K562 (cell line): ENCODE data around the gene ABCF3. TPM values are rescaled to one million over a fixed set of nuclear protein-coding genes. Genes with fewer than 3 reads are reported as not detected.

Experiments used
- ATAC-seq: fragments of 200-7000 bp; cut with Tn5 transposase; 3 replicates; pipeline ENCODE4 v1.9.1; 2020; ENCODE audit warnings: moderate library complexity
- Bru-seq: library from RNA; stranded (reverse); fragments of 400-500 nt; gene quantifications from one replicate; lab custom pipeline; 2021; lab: Mats Ljungman, UMichigan
- BruChase-seq, 2 experiments: library from RNA; stranded (reverse); fragments of 400-500 nt; gene quantifications; one replicate each; lab custom pipeline; 2021; lab: Mats Ljungman, UMichigan
- BruUV-seq: library from RNA; stranded (reverse); fragments of 400-500 nt; replicated peaks from 2 replicates; lab custom pipeline; 2021; lab: Mats Ljungman, UMichigan
- CTCF ChIA-PET: fragments of 300-600 bp; formaldehyde crosslinking; extraction: SDS; loops from one replicate; lab custom pipeline; 2021; ENCODE audit warnings: low intra/inter-chr PET ratio; lab: Yijun Ruan, JAX
- POLR2A ChIA-PET: fragments of 300-600, 350-650 bp; sonication (Branson Sonifier 250); formaldehyde crosslinking; extraction: SDS; loops from one replicate; lab custom pipeline; 2021; ENCODE audit warnings: antibody characterized with exemption, inconsistent platforms; lab: Yijun Ruan, JAX
- DNase-seq, 4 experiments: peaks; one replicate each; pipeline versions ENCODE4 v3.0.0 to v3.0.0-alpha.2; 2011 to 2018; ENCODE audit warnings: low spot score in 3 of 4, mixed read lengths in 3 of 4; ENCODE audit errors: extremely low read depth in 1 of 4
- FAIRE-seq: peaks from 2 replicates; lab custom pipeline; 2011; peaks lifted over from hg19 to GRCh38; lab: Jason Lieb, UNC
- H2AFZ ChIP-seq: 2 replicates; pipeline ENCODE4 v1.6.0; 2011; ENCODE audit warnings: low read depth, low read length, control low read depth, inconsistent platforms
- H3K27ac ChIP-seq: fragments of 200-600 bp; 3 replicates; pipeline ENCODE4 v1.8.0; 2011; ENCODE audit warnings: low read depth, mild to moderate bottlenecking, control low read depth, inconsistent platforms, low read length, moderate library complexity, mixed read lengths; ENCODE audit errors: extremely low read depth
- H3K27me3 ChIP-seq, 2 experiments: fragments of 300-600 bp in 1 of 2; 2 replicates in 1 of 2; 3 replicates in 1 of 2; pipeline versions ENCODE4 v1.6.0 to v1.8.0; 2011; ENCODE audit warnings: inconsistent platforms in 2 of 2, low read length in 2 of 2, mild to moderate bottlenecking in 1 of 2, mixed read lengths in 1 of 2, moderate library complexity in 1 of 2; ENCODE audit not compliant: control insufficient read depth in 2 of 2, insufficient read depth in 2 of 2
- H3K36me3 ChIP-seq: fragments of 300-600 bp; 3 replicates; pipeline ENCODE4 v1.8.0; 2011; ENCODE audit warnings: mild to moderate bottlenecking, low read length, inconsistent platforms; ENCODE audit not compliant: control insufficient read depth, insufficient read depth
- H3K4me1 ChIP-seq, 2 experiments: fragments of 200-600 bp in 1 of 2; replicated peaks in 1 of 2; 2 replicates in 1 of 2; 3 replicates in 1 of 2; pipeline versions ENCODE4 v1.5.1 to v1.8.0; 2011; ENCODE audit warnings: inconsistent platforms in 2 of 2, low read length in 2 of 2, mild to moderate bottlenecking in 1 of 2, mixed read lengths in 1 of 2, moderate library complexity in 1 of 2; ENCODE audit not compliant: control insufficient read depth in 2 of 2, insufficient read depth in 2 of 2
- H3K4me2 ChIP-seq: 2 replicates; pipeline ENCODE4 v1.6.1; 2011; ENCODE audit warnings: low read length, control low read depth, inconsistent platforms, mixed read lengths; ENCODE audit not compliant: insufficient read depth
- H3K4me3 ChIP-seq: fragments of 200-600 bp; sonication (generic), shearing (Covaris generic); 2 replicates; pipeline ENCODE4 v1.5.1; 2016; ENCODE audit warnings: control low read depth, inconsistent platforms
- H3K79me2 ChIP-seq: fragments of 200-600 bp; 3 replicates; pipeline ENCODE4 v1.8.0; 2011; ENCODE audit warnings: low read length, inconsistent platforms; ENCODE audit not compliant: control insufficient read depth, insufficient read depth
- H3K9ac ChIP-seq, 2 experiments: 2 replicates each; pipeline versions ENCODE4 v1.6.0 to v1.6.1; 2011; ENCODE audit warnings: low read depth in 2 of 2, low read length in 2 of 2, control low read depth in 1 of 2, inconsistent platforms in 1 of 2, mild to moderate bottlenecking in 1 of 2, mixed read lengths in 1 of 2; ENCODE audit not compliant: insufficient read depth in 1 of 2
- H3K9me1 ChIP-seq: one replicate; pipeline ENCODE4 v1.6.0; 2011; ENCODE audit warnings: inconsistent platforms, mild to moderate bottlenecking, low read length, moderate library complexity; ENCODE audit not compliant: control insufficient read depth, insufficient read depth
- H3K9me3 ChIP-seq: replicated peaks from 2 replicates; pipeline ENCODE4 v1.5.1; 2011; ENCODE audit warnings: low read depth, low read length, inconsistent platforms; ENCODE audit not compliant: control insufficient read depth, insufficient read depth
- H4K20me1 ChIP-seq: replicated peaks from 2 replicates; pipeline ENCODE4 v1.6.1; 2011; ENCODE audit warnings: low read length, inconsistent platforms, mixed read lengths; ENCODE audit not compliant: control insufficient read depth, insufficient read depth
- CEBPG ChIP-seq, 3 experiments: fragments of 200-800 bp in 1 of 3; sonication (Bioruptor generic) in 1 of 3; sonication (generic) in 1 of 3; formaldehyde crosslinking in 1 of 3; IDR thresholded peaks in 2 of 3; conservative IDR thresholded peaks in 1 of 3; 2 replicates each; pipeline versions ENCODE4 v1.6.1 to v1.8.0; 2016 to 2022; ENCODE audit warnings: missing compliant biosample characterization in 2 of 3, missing genetic modification characterization in 2 of 3, mild to moderate bottlenecking in 1 of 3, missing genetic modification reagents in 1 of 3
- GTF3C2 ChIP-seq: IDR thresholded peaks from 3 replicates; pipeline ENCODE4 v1.6.1; 2011; ENCODE audit warnings: borderline replicate concordance, mild to moderate bottlenecking, moderate library complexity; ENCODE audit not compliant: insufficient read length; ENCODE audit errors: extremely low read depth
- NR0B1 ChIP-seq: fragments of 450-650 bp; IDR thresholded peaks from one replicate; pipeline ENCODE4 v1.6.1; 2018; ENCODE audit warnings: mild to moderate bottlenecking, moderate library complexity; ENCODE audit not compliant: partially characterized antibody
- POLR2A ChIP-seq: fragments of 450-650 bp; conservative IDR thresholded peaks from 2 replicates; pipeline ENCODE4 v1.6.1; 2016
- POU5F1 ChIP-seq: fragments of 150-350 bp; IDR thresholded peaks from 2 replicates; pipeline ENCODE4 v1.6.1; 2014; ENCODE audit warnings: borderline replicate concordance, low read length, low read depth, mild to moderate bottlenecking; ENCODE audit not compliant: partially characterized antibody
- ZBTB33 ChIP-seq: sonication (generic); formaldehyde crosslinking; IDR thresholded peaks from 2 replicates; pipeline ENCODE4 v1.8.1; 2023; ENCODE audit warnings: mild to moderate bottlenecking, missing genetic modification reagents
- WGBS: fragments of 100-300 bp; shearing (Covaris generic); methylation state at CpG from one replicate; pipeline ENCODE4 v1.1.6; 2016; ENCODE audit warnings: low coverage, mixed read lengths; ENCODE audit not compliant: insufficient coverage; ENCODE audit errors: missing lambda C conversion rate; 5-methylcytosine and 5-hydroxymethylcytosine counted together
- in situ Hi-C: fragments of 300-500 bp; cut with MboI; formaldehyde crosslinking; loops from 4 replicates; pipeline ENCODE4 v1.15.0; 2018; ENCODE audit warnings: inconsistent platforms, mixed read lengths
- intact Hi-C: fragments of 100-400 bp; cut with micrococcal nuclease; formaldehyde crosslinking; loops from 2 replicates; pipeline ENCODE4 v1.14.2; 2022
- long read RNA-seq, 3 experiments: library from polyadenylated mRNA in 2 of 3; library from RNA in 1 of 3; unstranded in 2 of 3; stranded (forward) in 1 of 3; transcript quantifications; one replicate each; pipeline ENCODE4 v2.0.0, GENCODE V29; 2019 to 2022
- polyA minus RNA-seq, 3 experiments: library from RNA; depleted of rRNA, polyadenylated mRNA; stranded (reverse); fragments of >200 nt; gene quantifications; 2 replicates each; pipeline ENCODE4 v1.2.3, GENCODE V29; 2011
- polyA plus RNA-seq, 8 experiments: library from polyadenylated mRNA; depleted of rRNA in 4 of 8; stranded (reverse) in 5 of 8; unstranded in 3 of 8; fragments of >200 nt; fragmentation: Nextera tagmentation in 2 of 8; fragmentation: Illumina TruSeq in 1 of 8; extraction: Ambion mirVana in 2 of 8; extraction: Trizol in 1 of 8; gene quantifications; 2 replicates each; pipeline versions ENCODE4 v1.2.1 to v1.2.3, GENCODE V29; 2011 to 2014; ENCODE audit warnings: inconsistent platforms in 1 of 8, missing spikeins in 1 of 8
- total RNA-seq, 7 experiments: library from RNA; depleted of rRNA in 6 of 7; stranded (reverse); fragments of >200 nt in 6 of 7; fragmentation: Illumina TruSeq in 2 of 7; extraction: Trizol in 2 of 7; gene quantifications; 2 replicates each; pipeline versions ENCODE4 v1.2.1 to v1.2.3, GENCODE V29; 2011 to 2021; ENCODE audit warnings: low replicate concordance in 1 of 7

ABCF3 gene
- 203 and 374 TPM in 2 replicates for total RNA-seq (2011; cell fraction: chromatin; rRNA removed; ENCODE audit: low replicate concordance)
- total RNA-seq (2011; cell fraction: nucleolus; rRNA removed) = 204 and 235 TPM in 2 replicates
- 155 and 178 TPM in 2 replicates for total RNA-seq (2011; cell fraction: nucleoplasm; rRNA removed)
- total RNA-seq (2014; rRNA removed) = 47.1 and 54.2 TPM in 2 replicates
- 17.6 and 20.0 TPM in 2 replicates for total RNA-seq (2014; rRNA removed; fragmentation: Illumina TruSeq; extraction: Trizol)
- 33.6 and 37.7 TPM in 2 replicates for total RNA-seq (2015; rRNA removed; fragmentation: Illumina TruSeq; extraction: Trizol)
- total RNA-seq (2021) = 61.9 and 77.9 TPM in 2 replicates
- 45.1 and 59.3 TPM in 2 replicates for polyA plus RNA-seq (2011; rRNA removed)
- 54.7 and 103 TPM in 2 replicates for polyA plus RNA-seq (2011; cell fraction: cytosol; rRNA removed)
- polyA plus RNA-seq (2011; cell fraction: nucleus; rRNA removed) = 298 and 363 TPM in 2 replicates
- 47.0 and 54.1 TPM in 2 replicates for polyA plus RNA-seq (2012)
- polyA plus RNA-seq (2014; fragmentation: Illumina TruSeq; extraction: Trizol) = 51.0 and 57.1 TPM in 2 replicates
- 10 to 100 TPM in 1 of 2 experiments, 1 to 10 TPM in 1; 6.7 to 23.7 TPM for polyA plus RNA-seq (2014; fragmentation: Nextera tagmentation; extraction: Ambion mirVana)
- 65.0 and 68.5 TPM in 2 replicates for polyA plus RNA-seq (2014; rRNA removed)
- 45.4 and 50.7 TPM in 2 replicates for polyA minus RNA-seq (2011; rRNA and poly(A)+ RNA removed)
- 31.0 and 41.5 TPM in 2 replicates for polyA minus RNA-seq (2011; cell fraction: cytosol; rRNA and poly(A)+ RNA removed)
- polyA minus RNA-seq (2011; cell fraction: nucleus; rRNA and poly(A)+ RNA removed) = 96.3 and 137 TPM in 2 replicates
- Bru-seq, nascent RNA = percentile 81 among the genes with signal in this experiment
- BruChase-seq, experiment 1, labeled RNA remaining after a 2-hour chase = percentile 83 among the genes with signal in this experiment
- BruChase-seq, experiment 2, labeled RNA remaining after a 6-hour chase = percentile 88 among the genes with signal in this experiment
- long read RNA-seq, experiment 1, transcript ABCF3-203 (21 exons, 2,624 nt) = major isoform, 243 of 324 reads
- long read RNA-seq, experiment 1, partial matches to known transcripts = 22 of 324 reads
- long read RNA-seq, experiment 1, other reads (novel, unspliced or antisense) = 57 of 324 reads
- long read RNA-seq, experiment 2, transcript ABCF3-203 (21 exons, 2,624 nt) = major isoform, 7 of 47 reads
- long read RNA-seq, experiment 2, partial matches to known transcripts = 11 of 47 reads
- long read RNA-seq, experiment 2, other reads (novel, unspliced or antisense) = 29 of 47 reads
- long read RNA-seq, experiment 3, transcript ABCF3-203 (21 exons, 2,624 nt) = major isoform, 33 of 57 reads
- long read RNA-seq, experiment 3, partial matches to known transcripts = 5 of 57 reads
- long read RNA-seq, experiment 3, other reads (novel, unspliced or antisense) = 19 of 57 reads

- Histone ChIP-seq H3K4me1 (peaks cover 17 to 32% of the 10 kb centered on the region in 2 experiments), H3K4me3 (peak within 1 kb of the TSS; percentile 92), H3K9me1 (peaks cover 4% of the 10 kb centered on the region), H3K79me2 (peaks cover 31% of the 10 kb centered on the region), H4K20me1 (0 out of 2 replicates have a peak, but pooled peaks cover 3% of the 10 kb centered on the region), H2AFZ (peak within 1 kb of the TSS; percentile 96), H3K9me3 (no peaks in the 10 kb centered on the region), H3K36me3 (peaks cover 83% of the 10 kb centered on the region), H3K4me2 (peak within 1 kb of the TSS; percentile 100), H3K27ac (peak within 1 kb of the TSS; percentile 93), H3K27me3 (no peaks in the 10 kb centered on the region), H3K9ac (peak within 1 kb of the TSS; percentile 89 to 94)
- DNase-seq (no peak), FAIRE-seq (no peak), ATAC-seq (peak; percentile 28)
- POLR2A ChIA-PET = interaction anchor here (0.6 to 3.5 kb wide), 17 partner anchors 8 to 291 kb away, joined by 3 to 20 read pairs (median 4); no protein-coding TSS in a partner anchor
- 0% methylated on average over 36 of the region's 45 CpGs for WGBS
- in situ Hi-C loops = no loop called here
- intact Hi-C loops = no loop called here
- CTCF ChIA-PET = interaction anchor here (0.5 kb wide), 1 partner anchor 291 kb away, joined by 3 read pairs; no protein-coding TSS in a partner anchor
- TSS peak; percentile 50 for BruUV-seq
- TF ChIP-seq CEBPG (CRISPR knock-in tag; IDR thresholded peaks at IDR 0.05) (peak; percentile 70; the same call in 1 of the 2 replicates), CEBPG (tag; conservative IDR thresholded peaks at IDR 0.05 in 1 of 2, IDR thresholded peaks at IDR 0.05 in 1 of 2) (no peak), NR0B1 (no peak), ZBTB33 (CRISPR knock-in tag) (peak; percentile 45; the same call in 1 of the 2 replicates), GTF3C2 (no peak), POU5F1 (no peak), POLR2A (peak; percentile 82)
These were observed at the start of gene ABCF3 for GRCh38 chr3:184186184-184186901. TSS of gene ABCF3 (plus strand) at chr3:184186199. CDS start at chr3:184186208, 9 bp downstream.
